Dermis microvascular lymphatic vessel endothelial cell (primary cell): Measurements from ENCODE around the gene NPM1. TPM values are rescaled to one million over a fixed set of nuclear protein-coding genes. Genes with fewer than 3 reads are reported as not detected.

Experiments used
- DNase-seq, 2 donors: peaks; one replicate each; pipeline versions ENCODE4 v3.0.0 to v3.0.0-alpha.2; 2010; ENCODE audit warnings: low read depth in 2 of 2
- total RNA-seq: library from RNA; depleted of rRNA; stranded (reverse); fragments of >200 nt; gene quantifications from 2 replicates; pipeline ENCODE4 v1.2.1, GENCODE V29; 2014

NPM1 gene
- total RNA-seq, 1 donor from 2014 or later = 1,004 TPM

GRCh38 chr5:171428168-171428696 lies 40.6 kb downstream of the NPM1 start:
- DNase-seq = no peak

GRCh38 chr5:171428809-171429542 lies 41.3 kb downstream of the NPM1 start:
- no peak for DNase-seq

GRCh38 chr5:171429543-171429910 lies 41.9 kb downstream of the NPM1 start:
- no peak for DNase-seq

- DNase-seq = no peak
Observed at GRCh38 chr5:171431251-171431777, 43.7 kb downstream of the NPM1 start.

GRCh38 chr5:171432076-171432475 lies 44.4 kb downstream of the NPM1 start:
- no peak for DNase-seq

GRCh38 chr5:171432583-171433351 lies 45.1 kb downstream of the NPM1 start:
- DNase-seq = no peak

- no peak for DNase-seq
Observed at GRCh38 chr5:171433352-171433698, 45.7 kb downstream of the NPM1 start.

GRCh38 chr5:171433982-171434676 lies 46.5 kb downstream of the NPM1 start:
- DNase-seq = no peak

- no peak for DNase-seq
Observed at GRCh38 chr5:171434874-171435273, 47.2 kb downstream of the NPM1 start.

GRCh38 chr5:171435908-171436307 lies 48.3 kb downstream of the NPM1 start:
- no peak for DNase-seq

GRCh38 chr5:171436804-171437285 lies 49.2 kb downstream of the NPM1 start:
- no peak for DNase-seq

GRCh38 chr5:171437286-171437821 lies 49.7 kb downstream of the NPM1 start:
- DNase-seq = no peak

- no peak for DNase-seq
Observed at GRCh38 chr5:171438738-171439137, 51.1 kb downstream of the NPM1 start.

- DNase-seq = no peak
Observed at GRCh38 chr5:171441246-171441791, 53.7 kb downstream of the NPM1 start.

GRCh38 chr5:171442287-171443042 lies 54.8 kb downstream of the NPM1 start:
- peak in 1 of 2 donors; percentile 17 for DNase-seq

GRCh38 chr5:171444582-171444981 lies 56.9 kb downstream of the NPM1 start:
- no peak for DNase-seq

GRCh38 chr5:171445644-171446516 lies 58.2 kb downstream of the NPM1 start:
- DNase-seq = no peak

GRCh38 chr5:171447226-171447625 lies 59.6 kb downstream of the NPM1 start:
- no peak for DNase-seq

- no peak for DNase-seq
Observed at GRCh38 chr5:171449426-171449825, 61.8 kb downstream of the NPM1 start.
